ENCODE data around the gene CGRRF1.

CGRRF1 gene

GRCh38 chr14:54548491-54548890 is 38.8 kb downstream of the CGRRF1 start:
- no peak for DNase-seq

GRCh38 chr14:54549862-54550261 is 40.2 kb downstream of the CGRRF1 start:
- DNase-seq: no peak

DNA sequence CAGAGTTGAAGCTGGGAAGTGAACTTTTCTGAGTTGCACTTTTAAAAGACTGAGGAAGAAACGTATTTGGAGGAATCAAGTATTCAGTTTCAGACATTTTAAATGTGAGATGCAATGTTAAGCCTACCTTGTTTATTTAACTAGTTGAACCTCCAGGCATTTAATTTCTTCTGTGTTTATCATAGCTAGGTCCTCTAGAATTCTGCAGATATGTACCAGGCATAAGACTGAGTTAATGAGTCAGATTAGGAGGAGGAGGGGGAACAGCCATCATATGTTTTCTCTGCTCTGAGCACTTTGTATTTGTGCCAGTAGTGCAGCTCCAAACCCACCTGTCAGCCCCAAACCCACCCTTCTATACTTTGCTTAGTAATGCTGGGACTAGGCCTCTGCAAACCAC is 40.8 kb downstream of the CGRRF1 start:
- no peak for DNase-seq

DNA sequence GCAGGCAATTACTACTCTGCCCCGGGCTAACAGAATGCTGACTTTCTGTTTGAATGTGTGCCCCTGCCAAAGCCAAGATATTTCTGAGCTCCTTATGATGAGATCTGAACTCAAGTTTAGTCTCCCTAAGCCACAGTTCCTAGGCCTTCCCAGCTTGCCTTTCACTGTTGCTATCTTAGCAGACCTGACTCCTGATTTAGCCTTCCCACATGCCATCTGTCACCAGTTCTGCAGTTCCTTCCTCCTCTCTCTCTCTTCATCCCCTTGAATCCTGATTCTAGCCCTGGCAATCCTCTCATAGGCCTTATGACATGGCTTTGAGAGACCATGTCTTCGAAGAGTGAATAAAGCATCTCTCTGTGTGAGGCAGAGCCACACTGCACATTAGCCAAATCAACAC is 44.7 kb downstream of the CGRRF1 start:
- no peak for DNase-seq

GRCh38 chr14:54555651-54556050 is 45.9 kb downstream of the CGRRF1 start:
- DNase-seq: no peak

DNA sequence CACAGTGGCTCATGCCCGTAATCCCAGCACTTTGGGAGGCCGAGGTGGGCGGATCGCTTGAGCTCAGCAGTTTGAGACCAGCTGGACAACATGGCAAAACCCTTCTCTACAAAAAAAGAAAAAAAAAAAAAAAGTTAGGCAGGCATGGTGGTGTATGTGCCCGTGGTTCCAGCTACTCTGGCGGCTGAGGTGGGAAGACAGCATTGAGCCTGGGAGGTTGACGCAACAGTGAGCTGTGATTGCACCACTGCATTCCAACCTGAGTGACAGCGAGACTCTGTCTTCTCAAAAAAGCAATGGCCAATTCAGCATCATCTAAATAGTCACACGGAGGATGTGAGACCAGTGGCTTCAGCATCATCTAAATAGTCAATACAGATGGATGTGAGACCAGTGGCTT is 46.8 kb downstream of the CGRRF1 start:
- no peak for DNase-seq

DNA sequence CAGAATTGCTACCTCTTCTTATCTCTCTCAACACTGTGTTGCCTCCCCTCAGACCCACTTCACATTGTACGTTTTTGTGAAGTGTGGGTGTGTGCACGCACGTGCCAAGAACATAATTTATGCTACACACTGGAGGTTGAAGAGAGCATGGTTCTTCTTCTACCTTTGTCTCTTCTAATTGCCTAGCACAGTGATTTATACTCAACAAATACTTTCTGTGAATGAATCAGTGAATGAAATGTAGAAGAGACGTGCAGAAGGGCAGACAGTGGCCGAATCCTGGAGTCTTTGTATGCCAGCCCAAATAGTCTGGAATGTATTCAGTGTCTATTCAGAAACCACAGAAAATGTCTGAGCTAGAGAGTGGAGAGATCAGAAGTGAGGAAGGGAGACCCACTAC is 52.6 kb downstream of the CGRRF1 start:
- DNase-seq: no peak

DNA sequence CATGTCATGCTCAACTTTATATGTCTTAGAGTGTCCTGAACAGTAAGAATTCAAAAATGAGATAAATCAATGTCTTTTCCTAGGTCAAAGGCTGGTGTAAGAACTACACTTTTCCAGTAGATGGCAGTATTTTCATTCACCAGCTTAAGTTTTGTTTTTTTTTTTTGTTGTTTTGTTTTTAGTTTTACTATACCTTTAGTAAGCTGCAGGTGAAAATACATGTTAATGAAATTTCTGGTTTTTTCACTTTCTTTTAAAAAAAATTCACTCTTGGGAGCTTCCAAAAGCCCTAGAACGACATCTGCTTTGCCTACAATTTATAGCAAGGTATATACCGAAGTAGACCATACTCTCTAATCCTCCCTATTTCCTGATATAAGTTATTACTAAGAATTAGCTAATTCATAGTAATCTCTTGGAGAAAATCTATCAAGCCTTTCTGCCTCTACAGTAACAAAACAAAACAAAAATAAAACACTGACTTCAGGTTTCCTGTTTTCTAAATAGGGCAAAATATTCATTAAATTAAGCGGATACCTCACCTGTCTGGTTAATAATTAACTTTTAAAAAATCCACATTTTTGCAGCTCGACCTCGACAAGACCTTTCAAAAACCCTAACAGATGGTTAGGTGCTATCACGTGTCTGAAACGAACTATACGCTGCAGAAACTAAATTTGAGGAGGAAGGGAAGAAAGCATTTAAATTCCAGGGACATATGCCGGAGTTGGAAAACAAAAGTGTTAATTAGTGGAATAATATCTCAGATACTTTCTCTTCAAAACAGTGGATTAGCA is 54.6 kb downstream of the CGRRF1 start:
- no peak for DNase-seq

- peak; percentile 87 for DNase-seq
Observed at GRCh38 chr14:54564868-54565784, 55.4 kb downstream of the CGRRF1 start.

DNA sequence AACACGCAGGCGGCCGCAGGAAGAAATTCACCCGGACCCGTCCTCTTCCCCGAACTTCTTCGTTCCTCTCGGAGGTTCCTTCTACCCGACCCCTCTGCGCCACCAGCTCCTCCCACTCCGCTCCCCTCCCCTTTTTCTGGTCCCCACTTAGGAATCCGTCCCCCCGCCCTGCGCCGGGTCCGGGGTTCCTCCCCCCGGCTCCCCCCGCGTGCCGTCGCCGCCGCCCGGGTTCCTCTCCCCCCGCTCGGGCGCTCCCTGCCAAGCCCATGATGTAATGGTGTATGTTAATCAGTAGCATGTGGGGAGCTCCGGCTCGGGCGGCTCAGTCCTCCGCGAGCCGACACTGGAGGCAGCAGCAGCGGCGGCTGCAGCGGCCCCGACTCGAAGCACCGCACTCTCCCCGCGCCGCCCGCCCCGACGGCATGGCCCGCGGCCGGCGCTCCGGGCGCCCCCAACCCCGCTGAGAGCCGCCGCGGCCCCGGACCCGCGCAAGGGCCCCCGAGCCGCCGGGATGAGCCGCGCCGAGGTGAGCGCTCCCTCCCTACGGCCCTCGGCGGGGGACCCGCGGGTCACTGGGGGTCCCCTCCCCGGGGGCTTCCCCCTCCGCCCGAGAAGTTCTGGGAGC is 56.2 kb downstream of the CGRRF1 start:
- DNase-seq: peak; percentile 93

DNA sequence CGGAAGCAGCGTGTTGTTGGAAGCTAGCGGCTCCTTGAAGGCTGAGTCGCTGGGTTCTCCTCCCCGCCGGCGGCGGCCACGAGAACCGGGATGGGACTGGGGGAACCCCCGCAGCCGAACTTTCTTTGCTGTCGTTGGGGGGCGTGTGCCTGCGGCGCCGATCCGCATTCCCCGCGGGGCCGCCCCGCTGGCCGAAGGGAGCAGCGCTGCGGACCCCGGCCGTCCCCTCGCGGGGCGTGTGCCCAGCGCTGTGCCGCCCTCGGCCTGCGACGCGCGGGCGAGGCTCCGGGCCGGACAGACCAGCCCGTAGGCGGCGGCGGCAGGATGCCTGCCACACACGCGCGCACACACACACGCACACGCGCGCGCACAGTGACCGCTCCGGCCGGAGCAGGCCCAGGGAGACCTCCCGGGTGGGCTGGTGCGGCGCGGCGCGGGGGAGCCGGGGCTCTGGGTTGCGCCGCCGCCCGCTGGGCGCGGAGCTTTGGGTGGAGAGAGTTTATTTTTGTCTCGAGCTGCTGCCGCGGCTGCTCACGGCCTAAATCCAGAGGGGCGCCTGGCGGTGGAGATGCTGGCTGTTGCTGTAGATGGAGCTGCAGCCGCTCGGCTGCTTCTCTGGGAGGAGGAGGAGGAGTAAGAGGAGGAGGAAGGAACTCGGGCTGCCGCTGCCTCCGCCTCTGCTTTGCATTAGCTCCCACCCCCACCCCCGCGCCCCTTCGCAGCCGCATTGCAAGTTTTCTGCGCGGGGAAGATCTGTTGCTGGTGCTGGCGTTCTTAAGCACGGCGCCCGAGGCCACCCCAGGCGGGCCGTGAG is 56.9 kb downstream of the CGRRF1 start, which contains the start of gene SAMD4A:
SAMD4A (plus strand) TSS at position 719 of the 814 bp plus-strand sequence. CDS start 789 bp downstream, outside the sequence.
- peak; percentile 84 for DNase-seq

- no peak for DNase-seq
Observed at GRCh38 chr14:54567224-54567638, 57.5 kb downstream of the CGRRF1 start.

GRCh38 chr14:54567639-54568561 is 58.2 kb downstream of the CGRRF1 start:
- DNase-seq: peak; percentile 74

DNA sequence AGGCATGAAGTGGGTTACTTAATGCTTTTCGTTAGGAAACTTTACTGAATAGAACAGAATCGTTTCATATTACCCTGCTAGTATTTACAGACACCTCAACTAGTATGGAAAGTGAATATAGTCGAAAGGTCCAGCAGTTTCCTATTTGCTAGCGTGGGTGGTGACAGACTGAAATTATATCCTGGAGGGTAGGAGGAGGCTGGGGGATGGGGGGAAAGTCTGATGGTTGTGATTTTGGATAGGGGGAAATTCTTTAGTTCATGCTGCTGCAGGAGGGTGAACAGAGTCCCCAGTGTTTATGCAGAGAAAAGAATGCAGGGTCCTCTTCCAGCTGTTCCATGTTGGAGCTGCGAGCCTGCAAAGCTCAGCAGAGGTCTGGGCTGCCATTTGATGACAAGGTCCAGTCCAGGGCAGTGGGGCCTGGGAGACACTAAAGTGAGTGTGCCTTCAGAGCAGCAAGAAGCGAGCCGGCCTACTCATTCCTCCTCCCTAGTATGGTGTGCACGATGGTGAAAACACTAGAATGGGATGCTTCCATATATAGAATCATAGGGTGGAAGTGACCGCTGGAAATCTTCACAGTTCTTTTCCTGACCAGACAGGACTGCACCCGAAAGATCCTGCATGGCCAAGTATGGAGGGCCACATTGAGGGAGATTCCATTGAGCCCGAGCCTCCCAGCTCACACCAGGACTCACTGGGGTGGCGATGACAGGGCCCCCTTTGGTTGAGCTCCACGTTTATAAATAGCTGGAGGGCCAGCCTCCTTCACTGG is 59.3 kb downstream of the CGRRF1 start:
- no peak for DNase-seq

- DNase-seq: no peak
Observed at GRCh38 chr14:54570047-54570446, 60.3 kb downstream of the CGRRF1 start.

DNA sequence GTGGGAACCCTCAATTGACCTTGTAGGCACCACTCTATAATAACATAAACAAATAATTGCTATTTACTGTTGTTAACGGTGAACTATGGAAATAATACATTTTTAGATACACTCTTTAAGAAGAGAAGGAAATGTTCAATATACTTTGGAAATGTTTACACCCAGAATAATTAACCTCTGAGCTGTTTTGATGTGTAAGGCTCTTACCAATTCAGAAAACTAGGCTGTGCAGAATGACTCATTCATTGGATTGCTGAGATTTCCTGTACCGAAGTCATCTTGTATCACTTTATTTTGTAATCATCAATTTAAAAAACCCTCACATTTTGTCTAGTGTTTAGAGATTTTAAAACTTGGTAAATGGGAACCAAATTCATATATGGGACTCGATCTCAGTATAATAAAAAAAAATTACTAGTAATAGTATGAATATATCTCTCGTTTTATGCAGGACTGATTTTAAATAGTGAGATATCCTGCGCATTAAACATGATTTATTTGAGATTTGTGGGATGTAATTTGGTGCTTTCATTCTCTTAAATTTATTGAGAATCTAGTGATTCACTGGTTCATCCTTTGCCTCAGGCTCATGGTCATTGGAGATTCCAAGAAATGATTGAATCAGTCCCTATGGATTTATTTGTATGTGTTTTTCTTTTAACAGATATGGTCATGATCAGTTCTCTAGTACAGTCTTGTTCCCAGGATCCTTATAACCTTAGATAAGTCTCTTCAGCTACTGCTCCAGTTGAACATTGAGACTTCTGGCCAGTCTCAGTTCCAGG is 61.1 kb downstream of the CGRRF1 start:
- DNase-seq: no peak

DNA sequence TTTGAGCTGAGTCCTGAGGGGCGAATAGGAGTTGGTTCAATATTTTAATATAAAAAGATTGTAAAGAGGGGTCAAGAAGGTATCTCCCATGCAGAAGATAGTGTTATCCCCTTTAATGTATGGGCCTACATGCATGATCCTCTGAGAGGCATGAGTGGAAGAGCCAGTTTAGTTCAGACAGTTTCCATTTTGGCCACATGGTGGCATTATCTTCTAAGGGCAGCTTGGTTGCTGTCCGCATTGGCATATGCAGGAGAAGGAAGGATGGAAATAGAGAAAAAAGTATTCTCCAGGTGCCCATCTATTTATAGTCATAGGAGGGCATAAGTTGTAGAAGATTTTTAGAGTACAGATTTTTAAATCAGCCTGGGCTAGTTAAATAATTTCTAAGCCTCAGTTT is 62.6 kb downstream of the CGRRF1 start:
- no peak for DNase-seq

- no peak for DNase-seq
Observed at GRCh38 chr14:54574528-54574927, 64.8 kb downstream of the CGRRF1 start.

DNA sequence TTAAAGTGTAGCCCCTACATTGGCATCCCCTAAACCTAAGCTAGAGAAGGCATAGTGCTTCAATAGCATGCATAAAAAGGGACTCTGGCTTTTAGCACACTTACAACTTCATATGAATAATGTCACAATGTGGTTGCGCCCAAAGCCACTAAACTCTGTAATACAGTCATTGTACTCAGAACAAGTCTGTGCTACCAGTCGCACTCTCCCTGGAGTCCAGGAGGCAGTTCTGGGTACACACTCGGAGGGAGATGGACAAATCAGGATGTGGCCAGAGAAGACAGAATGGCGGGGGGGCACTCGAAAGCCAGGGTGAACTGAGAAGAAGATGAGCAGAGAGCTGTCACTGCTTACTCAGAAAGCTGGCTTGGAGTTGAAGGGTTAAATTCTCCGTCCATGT is 67.8 kb downstream of the CGRRF1 start:
- no peak for DNase-seq

GRCh38 chr14:54577977-54578376 is 68.3 kb downstream of the CGRRF1 start:
- no peak for DNase-seq
